RWPE2 (cell line): ENCODE data around the gene RGL2.

Experiments
- ATAC-seq: fragments of 200-7000 bp; cut with Tn5 transposase; 3 replicates; pipeline ENCODE4 v1.9.1; 2021; ENCODE audit warnings: low read depth
- DNase-seq: peaks from one replicate; pipeline ENCODE4 v3.0.0-alpha.2; 2020; ENCODE audit warnings: low spot score
- H3K27ac ChIP-seq: fragments of 450-650 bp; 2 replicates; pipeline ENCODE4 v1.5.1; 2017; ENCODE audit warnings: mild to moderate bottlenecking; ENCODE audit not compliant: poor library complexity, severe bottlenecking
- H3K27me3 ChIP-seq: fragments of 250-450 bp; sonication (Bioruptor Pico); 2 replicates; pipeline ENCODE4 v1.5.1; 2021; ENCODE audit warnings: mild to moderate bottlenecking, moderate library complexity; ENCODE audit not compliant: insufficient read depth, poor library complexity, severe bottlenecking
- H3K36me3 ChIP-seq: fragments of 250-450 bp; sonication (Bioruptor Pico); 2 replicates; pipeline ENCODE4 v1.5.1; 2020; ENCODE audit warnings: low read depth, mild to moderate bottlenecking, moderate library complexity
- H3K4me1 ChIP-seq: fragments of 250-450 bp; sonication (Bioruptor Pico); 2 replicates; pipeline ENCODE4 v1.5.1; 2021; ENCODE audit warnings: mild to moderate bottlenecking, moderate library complexity; ENCODE audit not compliant: insufficient read depth, poor library complexity, severe bottlenecking
- H3K4me3 ChIP-seq: fragments of 250-450 bp; sonication (Bioruptor Pico); 2 replicates; pipeline ENCODE4 v1.5.1; 2021; ENCODE audit warnings: mild to moderate bottlenecking, moderate library complexity; ENCODE audit not compliant: severe bottlenecking
- H3K9me3 ChIP-seq: fragments of 250-450 bp; sonication (Bioruptor Pico); 2 replicates; pipeline ENCODE4 v1.5.1; 2021; ENCODE audit warnings: mild to moderate bottlenecking, moderate library complexity; ENCODE audit not compliant: severe bottlenecking
- CTCF ChIP-seq: fragments of 450-650 bp; IDR thresholded peaks from one replicate; pipeline ENCODE4 v1.5.1; 2017; ENCODE audit warnings: mild to moderate bottlenecking, moderate library complexity; ENCODE audit not compliant: poor library complexity, severe bottlenecking

Gene RGL2

GRCh38 chr6:33273924-33274902 is 24.5 kb downstream of the RGL2 start:
- Histone ChIP-seq H3K27me3 (no peaks in the 10 kb centered on the region), H3K4me3 (peak overlapping the region; percentile 61), H3K27ac (peak overlapping the region; percentile 84), H3K36me3 (peaks cover 51% of the 10 kb centered on the region), H3K4me1 (peaks cover 33% of the 10 kb centered on the region), H3K9me3 (no peaks in the 10 kb centered on the region)
- DNase-seq (no peak), ATAC-seq (no peak)
- no peak for TF ChIP-seq CTCF

- Histone ChIP-seq H3K36me3 (peaks cover 60% of the 10 kb centered on the region), H3K4me3 (peak overlapping the region; percentile 61), H3K27ac (peak overlapping the region; percentile 84), H3K4me1 (peaks cover 33% of the 10 kb centered on the region), H3K27me3 (no peaks in the 10 kb centered on the region), H3K9me3 (no peaks in the 10 kb centered on the region)
- no peak for TF ChIP-seq CTCF
- ATAC-seq = no peak
- DNase-seq = no peak
These were observed 25.4 kb downstream of the RGL2 start for GRCh38 chr6:33273129-33273923.

- TF ChIP-seq CTCF = no peak
- H3K27ac ChIP-seq = peak overlapping the region; percentile 84
- DNase-seq (no peak), ATAC-seq (peak; percentile 5)
- no peaks in the 10 kb centered on the region for H3K9me3 ChIP-seq
- H3K4me3 ChIP-seq = peak overlapping the region; percentile 61
- peaks cover 68% of the 10 kb centered on the region for H3K36me3 ChIP-seq
- H3K4me1 ChIP-seq = peaks cover 33% of the 10 kb centered on the region
- no peaks in the 10 kb centered on the region for H3K27me3 ChIP-seq
These were observed 26.2 kb downstream of the RGL2 start for GRCh38 chr6:33272275-33273128.

- peak; percentile 94 for DNase-seq
- no peak for TF ChIP-seq CTCF
- peak within 1 kb of the TSS; percentile 84 for H3K27ac ChIP-seq
- peak; percentile 76 for ATAC-seq
- peaks cover 76% of the 10 kb centered on the region for H3K36me3 ChIP-seq
- peaks cover 33% of the 10 kb centered on the region for H3K4me1 ChIP-seq
- H3K4me3 ChIP-seq = peak within 1 kb of the TSS; percentile 61
- no peaks in the 10 kb centered on the region for H3K27me3 ChIP-seq
- no peaks in the 10 kb centered on the region for H3K9me3 ChIP-seq
These were observed 27.1 kb downstream of the RGL2 start, which contains the start of the genes RPS18 and VPS52 for GRCh38 chr6:33271468-33272274. RPS18 (plus strand) TSS chr6:33272075; CDS start chr6:33272120, 45 bp downstream. VPS52 (minus strand) TSS chr6:33271876; CDS start chr6:33271675, 201 bp downstream.
